AML-193 (cell line): ENCODE results near the gene MRPL10.
A peak's percentile ranks its signal among the peaks of the same experiment; 100 is the strongest.

Experiments
- DNase-seq, 2 experiments: peaks; one replicate each; lab custom pipeline; 2025; lab: John Stamatoyannopoulos, UW

Gene MRPL10

GRCh38 chr17:47839071-47839470 lies 7.7 kb upstream of the MRPL10 start:
- DNase-seq: no peak

- DNase-seq: no peak
These were observed 7.3 kb upstream of the MRPL10 start for GRCh38 chr17:47838636-47839035.

GRCh38 chr17:47837401-47838039 lies 6.2 kb upstream of the MRPL10 start:
- no peak for DNase-seq

GRCh38 chr17:47836601-47837000 lies 5.3 kb upstream of the MRPL10 start:
- DNase-seq: no peak

- DNase-seq: no peak
These were observed 3.4 kb upstream of the MRPL10 start for GRCh38 chr17:47834756-47835155.

GRCh38 chr17:47831934-47832327 lies 590 bp upstream of the MRPL10 start:
- no peak for DNase-seq

- no peak for DNase-seq
These were observed 842 bp downstream of the MRPL10 start for GRCh38 chr17:47830396-47831002.

- no peak for DNase-seq
These were observed 1.5 kb downstream of the MRPL10 start for GRCh38 chr17:47829870-47830269.

- no peak for DNase-seq
These were observed 7.8 kb downstream of the MRPL10 start for GRCh38 chr17:47823519-47823918.

- no peak for DNase-seq
These were observed 8.6 kb downstream of the MRPL10 start for GRCh38 chr17:47822785-47823184.

GRCh38 chr17:47821424-47822391 lies 9.6 kb downstream of the MRPL10 start, which contains the start of gene OSBPL7:
TSS of gene OSBPL7 (minus strand) at chr17:47821794. CDS start at chr17:47820278, 1,516 bp downstream.
- DNase-seq: peak; percentile 93 to 94

- no peak for DNase-seq
These were observed 10.3 kb downstream of the MRPL10 start for GRCh38 chr17:47821031-47821423.

- DNase-seq: no peak
These were observed 11.1 kb downstream of the MRPL10 start for GRCh38 chr17:47820033-47820789.

- no peak for DNase-seq
These were observed 11.9 kb downstream of the MRPL10 start for GRCh38 chr17:47819475-47819874.

GRCh38 chr17:47818002-47818695 lies 13.2 kb downstream of the MRPL10 start:
- DNase-seq: no peak

- DNase-seq: no peak
These were observed 14.4 kb downstream of the MRPL10 start for GRCh38 chr17:47816947-47817346.

GRCh38 chr17:47816111-47816735 lies 15.1 kb downstream of the MRPL10 start:
- no peak for DNase-seq

- no peak for DNase-seq
These were observed 16.0 kb downstream of the MRPL10 start for GRCh38 chr17:47815106-47815918.

- DNase-seq: no peak
These were observed 17.8 kb downstream of the MRPL10 start for GRCh38 chr17:47813512-47814031.

- no peak for DNase-seq
These were observed 18.3 kb downstream of the MRPL10 start for GRCh38 chr17:47813077-47813476.
